ENCODE data around the gene LRRC45. TPM values are rescaled to one million over a fixed set of nuclear protein-coding genes. Genes with fewer than 3 reads are reported as not detected.

LRRC45 gene
- total RNA-seq, 3 donors from 2014 or later (not counting 1 experiment from before 2014, with no cell fraction given), result 15.9 to 21.6 (median 16.8) TPM

DNA sequence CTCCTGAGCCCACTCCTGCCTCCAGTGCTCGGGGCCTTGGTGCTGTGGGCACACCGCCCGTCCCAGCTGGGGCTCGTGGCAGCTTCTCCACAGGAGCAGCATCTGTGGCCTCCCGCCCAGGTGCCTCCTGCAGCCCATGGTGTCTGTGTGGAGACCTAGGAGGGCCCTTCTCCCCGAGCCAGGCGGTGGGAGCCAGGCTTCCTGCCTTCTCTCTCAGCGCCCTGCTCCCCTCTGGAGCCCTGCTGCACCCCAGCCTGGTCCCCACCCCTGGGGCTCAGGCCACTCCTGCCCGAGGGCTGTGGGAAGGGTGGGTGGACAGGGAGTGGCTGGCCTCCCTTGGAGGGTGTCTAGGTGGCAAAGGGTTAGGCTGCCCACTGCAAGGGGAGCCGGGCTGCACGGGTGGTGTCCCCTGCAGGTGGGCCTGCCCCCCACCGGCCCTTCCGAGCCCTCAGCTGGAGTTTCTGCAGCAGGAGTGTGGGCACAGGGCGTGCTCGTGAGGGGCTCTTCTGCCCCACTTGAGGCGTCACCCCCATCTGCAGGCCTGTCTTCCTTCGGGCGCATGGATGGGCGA, 11.4 kb upstream of the LRRC45 start:
- Mint-ChIP-seq H3K27ac (no peak overlapping the region), H3K4me1 (no peaks in the 10 kb centered on the region), H3K27me3 (ENCODE audit: low read depth in 2 of 2) (no peaks in the 10 kb centered on the region), H3K9me3 (no peaks in the 10 kb centered on the region), H3K36me3 (no peaks in the 10 kb centered on the region), H3K4me3 (no peak overlapping the region)
- TF ChIP-seq, protein P1, sequence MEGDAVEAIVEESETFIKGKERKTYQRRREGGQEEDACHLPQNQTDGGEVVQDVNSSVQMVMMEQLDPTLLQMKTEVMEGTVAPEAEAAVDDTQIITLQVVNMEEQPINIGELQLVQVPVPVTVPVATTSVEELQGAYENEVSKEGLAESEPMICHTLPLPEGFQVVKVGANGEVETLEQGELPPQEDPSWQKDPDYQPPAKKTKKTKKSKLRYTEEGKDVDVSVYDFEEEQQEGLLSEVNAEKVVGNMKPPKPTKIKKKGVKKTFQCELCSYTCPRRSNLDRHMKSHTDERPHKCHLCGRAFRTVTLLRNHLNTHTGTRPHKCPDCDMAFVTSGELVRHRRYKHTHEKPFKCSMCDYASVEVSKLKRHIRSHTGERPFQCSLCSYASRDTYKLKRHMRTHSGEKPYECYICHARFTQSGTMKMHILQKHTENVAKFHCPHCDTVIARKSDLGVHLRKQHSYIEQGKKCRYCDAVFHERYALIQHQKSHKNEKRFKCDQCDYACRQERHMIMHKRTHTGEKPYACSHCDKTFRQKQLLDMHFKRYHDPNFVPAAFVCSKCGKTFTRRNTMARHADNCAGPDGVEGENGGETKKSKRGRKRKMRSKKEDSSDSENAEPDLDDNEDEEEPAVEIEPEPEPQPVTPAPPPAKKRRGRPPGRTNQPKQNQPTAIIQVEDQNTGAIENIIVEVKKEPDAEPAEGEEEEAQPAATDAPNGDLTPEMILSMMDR (IDR thresholded peaks at IDR 0.05), result no peak
- H3K27me3 ChIP-seq (ENCODE audit: control insufficient read depth, insufficient read depth, low read length), result no peaks in the 10 kb centered on the region
- no peaks in the 10 kb centered on the region for H3K9me3 ChIP-seq (ENCODE audit: control insufficient read depth, insufficient read depth, low read length)
- no peaks in the 10 kb centered on the region for H3K36me3 ChIP-seq (ENCODE audit: control insufficient read depth, insufficient read depth, low read length)
- no peak overlapping the region for H3K4me3 ChIP-seq (ENCODE audit: low read length)
- no peak overlapping the region for H3K27ac ChIP-seq (ENCODE audit: low read length)
- H3K4me1 ChIP-seq (ENCODE audit: control insufficient read depth, insufficient read depth, low read length), result no peaks in the 10 kb centered on the region
- intact Hi-C loops (cut with micrococcal nuclease), result no loop called here
- WGBS (ENCODE audit: insufficient coverage), result 90% methylated on average over 19 of the region's 19 CpGs
- ATAC-seq, result no peak
- DNase-seq, result no peak

DNA sequence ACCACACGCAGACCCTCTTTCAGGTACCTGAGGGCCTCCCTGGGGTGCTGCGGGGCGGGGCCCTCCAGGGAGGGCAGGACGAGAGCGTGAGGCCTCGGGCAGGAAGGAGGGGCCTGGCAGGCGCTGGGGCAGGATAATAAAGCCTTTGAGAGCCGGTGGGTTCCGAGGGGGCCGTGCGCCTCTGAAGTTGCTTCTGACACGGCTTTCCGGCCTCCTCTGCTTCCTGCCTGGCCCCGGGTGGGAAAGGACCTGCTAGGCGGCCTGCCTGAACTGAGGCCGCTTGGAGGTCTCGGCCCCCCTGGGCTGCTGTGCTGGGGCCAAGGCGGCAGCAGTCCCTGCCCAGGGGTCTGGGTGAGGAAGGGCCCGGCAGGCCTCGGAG, 10.9 kb upstream of the LRRC45 start:
- Histone ChIP-seq H3K27ac (ENCODE audit: low read length) (no peak overlapping the region), H3K9me3 (ENCODE audit: control insufficient read depth, insufficient read depth, low read length) (no peaks in the 10 kb centered on the region), H3K4me1 (ENCODE audit: control insufficient read depth, insufficient read depth, low read length) (no peaks in the 10 kb centered on the region), H3K36me3 (ENCODE audit: control insufficient read depth, insufficient read depth, low read length) (no peaks in the 10 kb centered on the region), H3K27me3 (ENCODE audit: control insufficient read depth, insufficient read depth, low read length) (no peaks in the 10 kb centered on the region), H3K4me3 (ENCODE audit: low read length) (no peak overlapping the region)
- H3K27me3 Mint-ChIP-seq (ENCODE audit: low read depth in 2 of 2), result no peaks in the 10 kb centered on the region
- intact Hi-C loops (cut with micrococcal nuclease), result no loop called here
- no peak overlapping the region for H3K4me3 Mint-ChIP-seq
- H3K4me1 Mint-ChIP-seq, result no peaks in the 10 kb centered on the region
- ATAC-seq (no peak), DNase-seq (no peak)
- TF ChIP-seq, protein P1 (IDR thresholded peaks at IDR 0.05), result no peak
- H3K36me3 Mint-ChIP-seq, result no peaks in the 10 kb centered on the region
- 84% methylated on average over 20 of the region's 20 CpGs for WGBS (ENCODE audit: insufficient coverage)
- H3K9me3 Mint-ChIP-seq, result no peaks in the 10 kb centered on the region
- no peak overlapping the region for H3K27ac Mint-ChIP-seq

- Mint-ChIP-seq H3K27me3 (ENCODE audit: low read depth in 2 of 2) (no peaks in the 10 kb centered on the region), H3K4me3 (no peak overlapping the region), H3K9me3 (no peaks in the 10 kb centered on the region), H3K4me1 (no peaks in the 10 kb centered on the region), H3K27ac (no peak overlapping the region), H3K36me3 (no peaks in the 10 kb centered on the region)
- DNase-seq (no peak), ATAC-seq (no peak)
- TF ChIP-seq, protein P1 (IDR thresholded peaks at IDR 0.05), result no peak
- intact Hi-C loops (cut with micrococcal nuclease), result no loop called here
- Histone ChIP-seq H3K9me3 (ENCODE audit: control insufficient read depth, insufficient read depth, low read length) (no peaks in the 10 kb centered on the region), H3K27me3 (ENCODE audit: control insufficient read depth, insufficient read depth, low read length) (no peaks in the 10 kb centered on the region), H3K36me3 (ENCODE audit: control insufficient read depth, insufficient read depth, low read length) (no peaks in the 10 kb centered on the region), H3K4me3 (ENCODE audit: low read length) (no peak overlapping the region), H3K4me1 (ENCODE audit: control insufficient read depth, insufficient read depth, low read length) (no peaks in the 10 kb centered on the region), H3K27ac (ENCODE audit: low read length) (no peak overlapping the region)
- WGBS (ENCODE audit: insufficient coverage), result 83% methylated on average over 19 of the region's 19 CpGs
Observed at GRCh38 chr17:82012640-82013295, 10.3 kb upstream of the LRRC45 start.

GRCh38 chr17:82013341-82013740, 9.8 kb upstream of the LRRC45 start:
- H3K27me3 ChIP-seq (ENCODE audit: control insufficient read depth, insufficient read depth, low read length), result no peaks in the 10 kb centered on the region
- no peaks in the 10 kb centered on the region for H3K27me3 Mint-ChIP-seq (ENCODE audit: low read depth in 2 of 2)
- ATAC-seq (no peak), DNase-seq (no peak)
- H3K4me1 Mint-ChIP-seq, result no peaks in the 10 kb centered on the region
- no peaks in the 10 kb centered on the region for H3K36me3 ChIP-seq (ENCODE audit: control insufficient read depth, insufficient read depth, low read length)
- 65% methylated on average over 22 of the region's 22 CpGs for WGBS (ENCODE audit: insufficient coverage)
- TF ChIP-seq, protein P1 (IDR thresholded peaks at IDR 0.05), result no peak
- no peaks in the 10 kb centered on the region for H3K36me3 Mint-ChIP-seq
- intact Hi-C loops (cut with micrococcal nuclease), result no loop called here
- H3K4me1 ChIP-seq (ENCODE audit: control insufficient read depth, insufficient read depth, low read length), result no peaks in the 10 kb centered on the region
- no peaks in the 10 kb centered on the region for H3K9me3 ChIP-seq (ENCODE audit: control insufficient read depth, insufficient read depth, low read length)
- H3K4me3 Mint-ChIP-seq, result no peak overlapping the region
- no peak overlapping the region for H3K4me3 ChIP-seq (ENCODE audit: low read length)
- no peak overlapping the region for H3K27ac Mint-ChIP-seq
- no peak overlapping the region for H3K27ac ChIP-seq (ENCODE audit: low read length)
- H3K9me3 Mint-ChIP-seq, result no peaks in the 10 kb centered on the region

Measured in natural killer cell (primary cell).